GM19467 (cell line): ENCODE data around the gene MS4A18.
"Not testable (repeated sequence)": the region's sequence is repeated elsewhere in the genome, so short reads cannot be mapped to it uniquely, and the experiment has no call there.

Source experiments
- ATAC-seq: cut with Tn5 transposase; IDR thresholded peaks from one replicate; pipeline ENCODE4 v1.9.1; 2021; ENCODE audit warnings: mild to moderate bottlenecking, moderate library complexity; ENCODE audit not compliant: unreplicated experiment

The MS4A18 gene

DNA sequence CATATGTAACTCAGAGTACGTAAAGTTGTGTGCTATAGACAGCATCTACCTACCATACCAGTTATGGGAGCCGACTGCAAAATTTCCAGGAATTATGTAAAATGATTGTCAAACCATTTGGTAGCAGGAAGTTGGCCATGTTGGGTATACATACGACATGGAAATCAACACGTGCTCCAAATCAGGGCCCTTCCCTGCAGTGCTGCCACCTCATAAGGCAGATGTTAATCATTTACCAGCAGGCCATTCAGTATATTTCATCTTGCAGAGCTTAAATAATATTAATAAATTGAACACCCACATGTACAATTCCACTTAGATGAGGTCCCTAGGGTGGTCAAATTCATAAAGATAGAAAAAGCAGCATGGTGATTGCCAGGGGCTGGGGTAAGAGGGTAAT lies 9.8 kb downstream of the MS4A18 start:
- ATAC-seq, result no peak

- ATAC-seq, result no peak
Observed at GRCh38 chr11:60739114-60739513, 14.6 kb downstream of the MS4A18 start.

GRCh38 chr11:60740573-60740972 lies 16.1 kb downstream of the MS4A18 start:
- no peak for ATAC-seq

- ATAC-seq, result no peak
Observed at GRCh38 chr11:60741421-60741820, 16.9 kb downstream of the MS4A18 start.

DNA sequence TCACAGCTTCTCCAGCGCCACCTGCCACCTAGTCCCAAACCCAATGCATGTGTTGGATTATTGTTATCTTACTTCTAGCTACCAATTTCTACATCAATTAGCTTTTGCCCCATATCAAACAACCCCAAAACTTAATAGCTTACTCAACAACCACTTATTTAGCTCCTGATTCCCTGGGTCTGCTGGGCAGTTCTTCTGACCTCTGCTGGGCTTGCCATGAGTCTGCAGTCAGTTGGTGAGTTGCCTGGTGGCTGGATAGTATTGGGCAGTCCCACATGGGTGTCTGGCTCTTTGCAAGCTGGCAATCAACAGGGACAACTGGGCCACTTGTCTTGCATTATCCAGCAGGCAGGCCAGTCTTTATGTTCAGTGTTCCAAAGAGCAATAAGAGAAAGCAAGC lies 18.5 kb downstream of the MS4A18 start:
- no peak for ATAC-seq

GRCh38 chr11:60744114-60744513 lies 19.6 kb downstream of the MS4A18 start:
- no peak for ATAC-seq

DNA sequence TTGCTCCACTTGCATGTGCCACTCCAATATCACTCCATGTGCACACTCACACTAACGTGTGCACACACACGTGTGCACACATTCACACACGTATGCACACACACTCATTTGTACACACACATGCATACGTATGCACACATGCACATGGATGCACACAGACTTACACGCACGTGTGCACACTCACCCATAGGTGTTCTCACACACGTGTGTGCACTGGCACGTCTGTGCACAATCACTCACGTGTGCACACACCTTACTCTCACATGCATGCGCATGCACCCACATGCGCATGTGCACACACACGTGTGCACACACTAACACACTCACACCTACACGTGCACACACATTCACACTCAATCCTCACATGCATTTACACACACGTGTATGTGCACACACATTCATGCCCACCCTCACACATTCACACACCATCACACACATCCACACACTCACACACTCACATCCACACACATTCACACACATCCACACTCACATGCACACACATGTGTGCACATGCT lies 22.9 kb downstream of the MS4A18 start:
- no peak for ATAC-seq

DNA sequence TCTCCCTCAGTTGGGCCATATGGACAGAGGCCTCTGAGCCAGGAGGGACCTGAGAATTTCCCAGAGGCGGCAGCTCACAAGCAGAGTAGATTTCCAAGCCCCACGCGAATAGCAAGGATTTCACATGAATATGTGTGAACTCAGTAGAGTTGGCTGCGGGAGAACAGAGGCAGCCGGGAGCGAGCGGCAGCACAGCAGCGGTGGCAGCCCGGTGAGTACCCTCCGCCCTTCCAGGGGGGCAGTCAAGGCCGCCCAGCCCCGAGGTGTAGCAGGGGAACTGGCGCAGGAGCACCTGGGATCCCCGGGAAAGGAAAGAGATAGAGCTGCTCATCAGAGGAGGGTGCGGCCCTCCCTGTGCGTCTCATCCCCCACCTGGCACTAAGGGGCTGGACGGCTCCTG lies 23.7 kb downstream of the MS4A18 start:
- no peak for ATAC-seq

GRCh38 chr11:60748821-60749220 lies 24.3 kb downstream of the MS4A18 start:
- ATAC-seq, result no peak

- ATAC-seq, result no peak
Observed at GRCh38 chr11:60750911-60751310, 26.4 kb downstream of the MS4A18 start.

GRCh38 chr11:60753309-60753708 lies 28.8 kb downstream of the MS4A18 start:
- ATAC-seq, result no peak

DNA sequence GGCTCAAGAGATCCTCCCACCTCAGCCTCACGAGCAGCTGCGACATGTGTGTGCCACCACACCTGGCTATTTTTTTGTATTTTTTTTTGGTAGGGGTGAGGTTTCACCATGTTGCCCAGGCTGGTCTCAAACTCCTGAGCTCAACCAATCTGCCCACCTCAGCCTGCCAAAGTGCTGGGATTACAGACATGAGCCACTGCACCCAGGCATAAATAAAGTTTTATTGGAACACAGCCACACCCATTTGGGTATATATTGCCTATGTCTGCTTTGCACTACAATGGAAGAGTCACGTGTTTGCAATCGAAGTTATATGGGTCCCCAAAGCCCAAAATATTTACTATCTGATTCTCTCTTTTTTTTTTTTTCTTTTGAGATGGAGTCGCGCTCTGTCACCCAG lies 30.4 kb downstream of the MS4A18 start:
- ATAC-seq, result no peak

GRCh38 chr11:60756307-60757032 lies 31.9 kb downstream of the MS4A18 start, which contains the start of gene MS4A15:
Gene MS4A15 (plus strand): TSS chr11:60756867. CDS start chr11:60763734, 6,867 bp downstream.
- ATAC-seq, result no peak

- ATAC-seq, result no peak
Observed at GRCh38 chr11:60757231-60757800, 32.8 kb downstream of the MS4A18 start.

- not testable (repeated sequence) for ATAC-seq
Observed at GRCh38 chr11:60758671-60759070, 34.2 kb downstream of the MS4A18 start.

DNA sequence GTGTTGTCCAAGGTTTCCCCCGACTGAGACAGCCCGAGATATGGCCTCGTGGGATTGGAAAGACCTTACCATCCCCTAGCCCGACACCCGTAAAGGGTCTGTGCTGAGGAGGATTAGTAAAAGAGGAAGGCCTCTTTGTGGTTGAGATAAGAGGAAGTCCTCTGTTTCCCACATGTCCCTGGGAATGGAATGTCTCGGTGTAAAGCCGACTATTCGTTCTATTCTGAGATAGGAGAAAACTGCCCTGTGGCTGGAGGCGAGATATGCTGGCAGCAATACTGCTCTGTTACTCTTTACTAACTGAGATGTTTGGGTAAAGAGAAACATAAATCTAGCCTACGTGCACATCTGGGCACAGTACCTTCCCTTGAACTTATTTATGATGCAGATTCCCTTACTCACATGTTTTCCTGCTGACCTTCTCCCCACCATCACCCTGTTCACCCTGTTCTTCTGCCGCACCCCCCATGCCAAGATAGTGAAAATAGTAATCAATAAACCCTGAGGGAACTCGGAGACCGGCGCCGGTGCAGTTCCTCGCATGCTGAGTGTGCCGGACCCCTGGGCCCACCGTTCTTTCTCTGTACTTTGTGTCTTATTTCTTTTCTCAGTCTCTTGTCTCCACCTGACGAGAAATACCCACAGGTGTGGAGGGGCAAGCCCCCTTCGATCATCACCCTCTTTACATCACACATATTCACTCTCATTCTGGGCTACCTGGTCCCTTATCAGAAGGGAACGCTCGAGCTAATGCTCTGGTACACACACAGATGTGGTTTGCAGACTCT lies 35.1 kb downstream of the MS4A18 start:
- ATAC-seq, result not testable (repeated sequence)

DNA sequence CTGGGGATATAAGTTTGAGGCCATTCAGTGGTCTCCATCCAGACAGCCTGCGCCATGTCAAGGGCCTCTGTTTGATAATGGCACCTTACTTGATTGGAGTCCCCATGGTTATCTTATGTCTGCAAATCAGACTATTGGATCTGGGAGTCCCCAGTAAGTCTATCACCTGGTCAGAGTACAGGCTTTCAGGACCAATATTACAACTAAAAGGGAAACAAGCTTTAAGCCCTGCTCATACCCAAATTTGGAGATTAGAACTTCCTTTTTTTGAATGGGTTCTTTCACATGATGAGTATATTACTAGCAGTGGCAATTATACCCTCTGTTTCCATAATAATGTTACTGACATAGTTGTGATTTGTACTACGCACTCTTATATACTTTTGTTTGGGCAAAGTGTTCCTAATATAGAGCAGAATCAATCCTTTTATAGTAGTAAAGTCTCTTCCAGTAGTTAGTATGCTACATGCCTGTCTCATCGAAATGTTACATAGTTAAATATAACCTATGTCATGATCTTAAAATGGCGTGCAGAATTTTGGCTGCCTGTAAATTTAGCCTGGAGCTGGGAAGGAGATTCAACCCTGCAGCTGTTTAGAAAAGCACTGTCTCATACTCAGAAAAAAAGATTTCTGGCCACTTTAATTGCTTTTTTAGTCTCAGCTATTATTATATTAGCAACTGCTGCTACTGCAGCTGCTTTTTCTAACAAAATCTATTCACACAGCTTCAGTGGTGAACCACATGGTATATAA lies 37.1 kb downstream of the MS4A18 start:
- no peak for ATAC-seq

GRCh38 chr11:60762851-60763691 lies 38.6 kb downstream of the MS4A18 start:
- ATAC-seq, result peak; percentile 73

DNA sequence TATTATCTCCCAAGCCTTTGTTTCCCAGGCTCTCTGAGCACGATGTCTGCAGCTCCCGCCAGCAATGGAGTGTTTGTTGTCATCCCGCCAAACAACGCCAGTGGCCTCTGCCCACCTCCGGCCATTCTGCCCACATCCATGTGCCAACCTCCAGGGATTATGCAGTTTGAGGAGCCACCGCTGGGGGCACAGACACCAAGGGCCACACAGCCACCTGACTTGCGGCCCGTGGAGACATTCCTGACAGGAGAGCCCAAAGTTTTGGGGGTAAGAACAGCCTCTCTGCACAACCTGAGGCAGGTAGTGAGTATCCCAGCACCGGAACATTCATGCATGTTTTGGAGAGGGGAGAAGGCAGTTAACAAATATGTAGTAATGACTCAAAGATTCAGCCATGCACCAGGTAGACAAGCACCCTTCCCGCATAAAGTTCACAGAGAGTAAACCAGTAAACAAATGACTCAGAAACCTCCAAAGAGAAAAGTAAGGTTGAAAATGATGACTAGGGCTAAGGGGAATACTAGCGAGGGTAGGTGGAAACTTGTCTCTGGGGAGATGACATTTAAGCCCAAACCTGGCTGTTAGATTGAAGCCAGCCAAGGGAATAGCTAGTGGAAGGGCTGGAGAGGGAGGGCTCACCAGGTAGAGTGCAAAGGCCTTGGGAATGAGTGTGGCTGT lies 39.3 kb downstream of the MS4A18 start:
- ATAC-seq, result no peak
